ENCODE results near the gene TRPM5. TPM values are rescaled to one million over a fixed set of nuclear protein-coding genes. Genes with fewer than 3 reads are reported as not detected.

TRPM5 gene
- total RNA-seq, 2 experiments from 2014 or later, result not detected

- Mint-ChIP-seq H3K27ac (no peak overlapping the region), H3K4me1 (no peaks in the 10 kb centered on the region), H3K9me3 (ENCODE audit: low read depth) (no peaks in the 10 kb centered on the region), H3K36me3 (no peaks in the 10 kb centered on the region), H3K4me3 (no peak overlapping the region), H3K27me3 (peaks cover 2% of the 10 kb centered on the region)
- DNase-seq (no peak), ATAC-seq (no peak)
- CTCF ChIA-PET, result interaction anchor here (0.6 to 12.4 kb wide), 3 partner anchors 15 to 589 kb away, joined by 3 to 432 read pairs (median 4); partner anchors contain the start of genes C11orf21, TSPAN32 and TSSC4
Measured at GRCh38 chr11:2415601-2416380, 28.5 kb downstream of the TRPM5 start.

GRCh38 chr11:2415171-2415570 lies 29.1 kb downstream of the TRPM5 start:
- no peak for DNase-seq
- H3K9me3 Mint-ChIP-seq (ENCODE audit: low read depth), result no peaks in the 10 kb centered on the region
- CTCF ChIA-PET, result interaction anchor here (1.1 to 12.4 kb wide), 2 partner anchors 15 to 112 kb away, joined by 4 to 432 read pairs; partner anchors contain the start of genes C11orf21, TSPAN32 and TSSC4
- no peak overlapping the region for H3K4me3 Mint-ChIP-seq
- H3K4me1 Mint-ChIP-seq, result no peaks in the 10 kb centered on the region
- no peaks in the 10 kb centered on the region for H3K36me3 Mint-ChIP-seq
- peaks cover 2% of the 10 kb centered on the region for H3K27me3 Mint-ChIP-seq
- ATAC-seq, result no peak
- H3K27ac Mint-ChIP-seq, result no peak overlapping the region

DNA sequence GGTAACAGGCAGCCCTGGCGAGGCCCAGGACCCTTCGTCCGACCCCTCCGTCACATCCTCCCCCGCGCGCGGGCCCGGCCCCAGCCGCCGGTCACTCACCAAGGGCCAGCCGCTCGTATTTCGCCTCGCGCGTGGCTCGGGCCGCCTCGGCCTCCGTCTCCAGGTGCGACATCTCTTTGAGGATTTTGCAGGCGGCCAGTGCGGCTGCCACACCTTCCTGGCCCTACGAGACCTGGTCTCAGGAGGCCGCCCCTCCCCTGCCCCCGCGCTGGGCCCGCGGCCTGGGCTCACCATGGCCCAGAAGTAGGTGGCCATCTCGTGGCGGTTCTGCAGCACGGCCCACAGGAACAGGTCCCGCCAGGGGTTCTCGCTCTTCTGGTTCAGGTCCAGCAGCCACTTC lies 29.7 kb downstream of the TRPM5 start:
- no peak overlapping the region for H3K4me3 Mint-ChIP-seq
- H3K27me3 Mint-ChIP-seq, result peaks cover 2% of the 10 kb centered on the region
- H3K4me1 Mint-ChIP-seq, result no peaks in the 10 kb centered on the region
- DNase-seq, result no peak
- no peak for ATAC-seq
- H3K36me3 Mint-ChIP-seq, result no peaks in the 10 kb centered on the region
- CTCF ChIA-PET, result interaction anchor here (12.4 kb wide), 1 partner anchor 112 kb away, joined by 432 read pairs; the partner anchor contains the start of genes C11orf21 and TSPAN32
- H3K27ac Mint-ChIP-seq, result no peak overlapping the region
- no peaks in the 10 kb centered on the region for H3K9me3 Mint-ChIP-seq (ENCODE audit: low read depth)

DNA sequence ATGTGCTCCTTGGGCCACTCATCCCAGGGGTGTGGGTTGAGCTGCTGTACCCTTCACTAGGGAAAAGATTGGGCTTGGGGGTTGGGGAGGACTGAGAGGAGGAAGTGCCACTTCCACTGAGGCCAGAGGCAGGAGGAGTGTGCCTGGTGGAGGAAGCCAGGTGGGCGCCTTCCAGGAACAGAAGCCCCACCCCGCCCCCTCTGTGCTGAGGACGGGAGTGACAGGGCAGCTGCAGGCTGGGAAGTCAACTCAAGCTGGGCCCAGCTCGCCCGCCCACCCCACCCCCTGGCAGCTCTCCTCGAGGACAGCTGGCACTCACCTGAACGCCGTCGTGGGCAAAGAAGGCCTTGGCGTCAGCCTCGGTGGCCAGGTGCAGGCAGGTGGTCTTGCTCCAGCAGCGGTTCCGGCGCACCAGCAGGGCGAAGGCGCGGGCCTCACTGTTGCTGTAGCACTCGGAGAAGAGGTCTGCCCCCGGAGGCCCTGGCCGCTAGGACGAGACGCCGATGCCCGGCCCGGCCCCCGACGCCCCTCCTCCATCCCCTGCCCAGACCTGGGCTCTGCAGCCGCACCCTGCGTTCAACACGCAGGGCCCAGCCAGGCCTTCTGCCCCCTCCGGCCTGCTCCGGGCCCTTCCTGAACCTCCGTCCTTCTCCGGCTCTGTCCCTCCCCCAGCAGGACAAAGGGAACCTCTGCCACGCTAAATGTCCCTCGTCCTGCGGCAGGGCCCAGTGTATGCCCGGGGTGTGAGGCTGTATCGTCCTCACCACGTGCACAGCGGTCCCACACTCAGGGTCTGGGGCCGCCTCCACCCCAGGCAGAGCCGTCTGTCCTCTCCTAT lies 30.4 kb downstream of the TRPM5 start:
- Mint-ChIP-seq H3K9me3 (ENCODE audit: low read depth) (no peaks in the 10 kb centered on the region), H3K4me1 (no peaks in the 10 kb centered on the region), H3K4me3 (no peak overlapping the region), H3K36me3 (no peaks in the 10 kb centered on the region), H3K27me3 (peaks cover 2% of the 10 kb centered on the region), H3K27ac (no peak overlapping the region)
- DNase-seq, result no peak
- no peak for ATAC-seq
- CTCF ChIA-PET, result interaction anchor here (0.9 to 12.4 kb wide), 4 partner anchors 13 to 118 kb away, joined by 3 to 432 read pairs (median 8); partner anchors contain the start of genes C11orf21, TSPAN32 and TSSC4

GRCh38 chr11:2412323-2412722 lies 32.0 kb downstream of the TRPM5 start:
- no peak overlapping the region for H3K27ac Mint-ChIP-seq
- CTCF ChIA-PET, result interaction anchor here (1.2 to 1.8 kb wide), 3 partner anchors 107 to 120 kb away, joined by 3 to 9 read pairs (median 6); no protein-coding TSS in a partner anchor
- no peak for ATAC-seq
- H3K4me3 Mint-ChIP-seq, result no peak overlapping the region
- no peaks in the 10 kb centered on the region for H3K9me3 Mint-ChIP-seq (ENCODE audit: low read depth)
- no peak for DNase-seq
- H3K4me1 Mint-ChIP-seq, result no peaks in the 10 kb centered on the region
- peaks cover 2% of the 10 kb centered on the region for H3K27me3 Mint-ChIP-seq
- H3K36me3 Mint-ChIP-seq, result no peaks in the 10 kb centered on the region

DNA sequence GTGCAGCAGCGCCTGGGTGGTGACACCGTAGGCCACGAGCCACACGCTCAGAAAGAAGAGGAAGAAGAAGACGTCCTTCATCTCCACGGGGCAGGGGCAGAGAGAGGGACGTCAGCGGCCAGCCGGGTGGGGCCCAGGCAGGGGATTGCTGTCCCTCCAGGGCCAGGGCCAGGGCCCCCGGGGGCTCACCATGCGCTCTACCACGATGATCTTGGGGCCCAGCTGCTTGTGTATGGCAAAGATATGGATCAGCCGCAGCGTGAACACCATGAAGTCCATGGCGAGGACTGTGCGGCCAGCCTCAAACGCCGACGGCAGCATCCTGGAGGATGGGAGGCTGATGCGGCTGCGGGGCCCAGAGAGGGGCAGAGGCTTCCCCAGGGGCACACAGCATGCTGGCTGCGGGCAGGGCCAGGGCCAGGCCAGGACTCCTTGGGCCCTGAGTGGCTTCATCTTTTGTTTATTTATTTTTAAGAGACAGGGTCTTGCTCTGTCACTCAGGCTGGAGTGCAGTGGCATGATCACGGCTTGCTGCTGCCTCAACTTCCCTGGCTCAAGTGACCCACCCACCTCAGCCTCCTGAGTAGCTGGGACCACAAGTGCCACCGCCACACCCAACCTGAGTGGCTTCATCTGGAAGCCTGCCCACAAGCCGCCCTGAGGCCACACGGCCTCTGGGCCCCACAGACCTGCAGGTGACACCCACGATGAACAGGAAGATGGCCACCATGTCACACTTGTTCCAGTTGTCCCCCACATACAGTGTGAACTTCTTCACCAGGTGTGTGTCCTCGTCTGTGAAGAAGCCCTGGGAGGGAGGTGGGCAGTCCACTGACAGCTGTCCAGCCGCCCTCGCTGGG lies 32.6 kb downstream of the TRPM5 start:
- ATAC-seq (no peak), DNase-seq (no peak)
- Mint-ChIP-seq H3K4me1 (no peaks in the 10 kb centered on the region), H3K36me3 (no peaks in the 10 kb centered on the region), H3K9me3 (ENCODE audit: low read depth) (no peaks in the 10 kb centered on the region), H3K27ac (no peak overlapping the region), H3K27me3 (peaks cover 2% of the 10 kb centered on the region), H3K4me3 (no peak overlapping the region)
- CTCF ChIA-PET, result interaction anchor here (1.2 kb wide), 1 partner anchor 107 kb away, joined by 3 read pairs; no protein-coding TSS in a partner anchor

DNA sequence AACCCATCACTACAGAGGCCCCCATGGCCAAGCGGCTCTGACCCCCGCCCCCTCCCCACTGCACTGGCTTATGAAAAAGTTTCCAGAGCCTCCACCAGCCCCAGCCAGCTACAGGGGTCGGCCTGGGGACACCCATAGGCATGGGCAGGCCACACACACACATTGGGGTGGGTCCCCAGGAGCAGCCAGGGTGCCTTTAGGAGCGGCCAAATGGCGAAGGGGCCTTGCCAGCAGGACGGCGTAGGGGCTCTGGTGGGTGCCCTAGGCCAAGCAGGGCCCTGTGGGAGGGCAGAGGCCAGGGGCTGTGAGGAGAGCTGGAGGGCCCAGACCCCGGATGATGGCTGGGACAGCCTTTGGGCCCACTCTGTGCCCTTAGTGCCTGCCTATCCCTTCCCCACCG lies 33.7 kb downstream of the TRPM5 start:
- ATAC-seq, result no peak
- H3K27ac Mint-ChIP-seq, result no peak overlapping the region
- H3K9me3 Mint-ChIP-seq (ENCODE audit: low read depth), result no peaks in the 10 kb centered on the region
- no peaks in the 10 kb centered on the region for H3K4me1 Mint-ChIP-seq
- CTCF ChIA-PET, result no interaction called here
- DNase-seq, result no peak
- no peaks in the 10 kb centered on the region for H3K36me3 Mint-ChIP-seq
- peaks cover 2% of the 10 kb centered on the region for H3K27me3 Mint-ChIP-seq
- no peak overlapping the region for H3K4me3 Mint-ChIP-seq

- Mint-ChIP-seq H3K27me3 (peaks cover 2% of the 10 kb centered on the region), H3K4me1 (no peaks in the 10 kb centered on the region), H3K4me3 (no peak overlapping the region), H3K36me3 (no peaks in the 10 kb centered on the region), H3K9me3 (ENCODE audit: low read depth) (no peaks in the 10 kb centered on the region), H3K27ac (no peak overlapping the region)
- ATAC-seq, result no peak
- no peak for DNase-seq
- CTCF ChIA-PET, result interaction anchor here (0.7 to 3.8 kb wide), 3 partner anchors 10 to 110 kb away, joined by 3 to 21 read pairs (median 5); partner anchors contain the start of gene TSSC4
Measured at GRCh38 chr11:2409611-2410468, 34.5 kb downstream of the TRPM5 start.

- Mint-ChIP-seq H3K4me1 (no peaks in the 10 kb centered on the region), H3K27me3 (peaks cover 2% of the 10 kb centered on the region), H3K9me3 (ENCODE audit: low read depth) (no peaks in the 10 kb centered on the region), H3K4me3 (no peak overlapping the region), H3K27ac (no peak overlapping the region), H3K36me3 (no peaks in the 10 kb centered on the region)
- no peak for ATAC-seq
- CTCF ChIA-PET, result interaction anchor here (0.7 to 3.8 kb wide), 3 partner anchors 9 to 110 kb away, joined by 3 to 21 read pairs (median 5); partner anchors contain the start of gene TSSC4
- DNase-seq, result no peak
Measured at GRCh38 chr11:2409126-2409525, 35.2 kb downstream of the TRPM5 start.

DNA sequence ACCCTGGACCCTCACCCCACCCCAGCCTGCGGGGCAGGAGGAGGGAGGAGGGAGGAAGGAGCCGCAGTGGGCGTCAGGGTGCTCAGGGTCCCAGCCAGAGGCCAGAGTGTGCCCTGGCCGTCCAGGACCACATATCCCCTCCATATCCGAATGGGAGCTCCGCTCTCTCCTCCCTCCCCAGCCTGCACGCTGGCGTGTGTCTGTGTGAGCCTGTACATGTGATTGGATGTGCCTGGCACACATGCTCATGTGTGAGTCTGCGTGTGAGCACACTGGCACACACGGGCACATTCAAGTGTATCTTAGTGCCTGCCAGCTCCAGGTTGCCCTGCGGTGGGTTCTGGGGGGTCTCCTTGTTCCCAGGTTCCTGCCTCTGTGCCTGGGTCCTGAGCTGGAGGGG lies 35.6 kb downstream of the TRPM5 start:
- DNase-seq, result no peak
- no peaks in the 10 kb centered on the region for H3K36me3 Mint-ChIP-seq
- CTCF ChIA-PET, result interaction anchor here (0.7 to 3.8 kb wide), 4 partner anchors 9 to 105 kb away, joined by 3 to 21 read pairs (median 4); partner anchors contain the start of gene TSSC4

DNA sequence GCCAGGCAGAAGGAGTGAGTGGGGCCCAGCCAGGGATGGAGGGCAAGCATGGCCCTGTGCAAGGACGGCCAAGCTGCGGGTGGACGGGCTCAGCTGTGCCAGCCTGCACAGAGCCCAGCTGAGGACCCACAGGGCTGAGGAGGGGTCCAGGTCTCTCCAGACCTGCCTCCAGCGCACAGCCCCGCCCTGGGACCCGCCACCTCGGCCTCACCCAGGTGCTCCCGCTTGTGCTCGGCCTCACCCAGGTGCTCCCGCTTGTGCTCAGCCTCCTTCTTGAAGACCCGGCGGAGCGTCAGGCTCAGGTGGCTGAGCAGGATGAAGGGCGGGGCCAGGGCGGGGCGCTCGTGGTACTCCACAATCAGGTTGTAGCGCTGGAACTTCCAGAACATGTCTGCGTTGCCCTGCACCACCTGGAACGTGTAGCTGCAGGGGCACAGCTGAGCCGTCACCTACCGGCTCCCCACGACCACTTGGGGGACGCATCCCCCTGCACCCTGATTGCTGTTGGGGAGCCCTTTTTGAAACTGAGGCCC lies 37.4 kb downstream of the TRPM5 start:
- H3K4me1 Mint-ChIP-seq, result peaks cover 7% of the 10 kb centered on the region
- H3K27ac Mint-ChIP-seq, result no peak overlapping the region
- no peak for DNase-seq
- peaks cover 2% of the 10 kb centered on the region for H3K27me3 Mint-ChIP-seq
- H3K36me3 Mint-ChIP-seq, result no peaks in the 10 kb centered on the region
- H3K9me3 Mint-ChIP-seq (ENCODE audit: low read depth), result no peaks in the 10 kb centered on the region
- CTCF ChIA-PET, result interaction anchor here (3.8 kb wide), 1 partner anchor 14 kb away, joined by 21 read pairs; no protein-coding TSS in a partner anchor
- no peak for ATAC-seq
- H3K4me3 Mint-ChIP-seq, result no peak overlapping the region

More for the DNA sequence above, 35.6 kb downstream of the TRPM5 start:
- Mint-ChIP-seq H3K4me3 (no peak overlapping the region), H3K9me3 (ENCODE audit: low read depth) (no peaks in the 10 kb centered on the region), H3K27me3 (peaks cover 2% of the 10 kb centered on the region), H3K4me1 (no peaks in the 10 kb centered on the region), H3K27ac (no peak overlapping the region)
- ATAC-seq, result no peak

Measured in activated CD8-positive, alpha-beta memory T cell treated with anti-CD3 and anti-CD28 coated beads, Interleukin-2, amount 10 ng/mL, durations not matched to agents 7 days and 5 days (primary cell).